HEK293 (cell line): ENCODE results near the gene CCL16.

Experiments used
- CTCF ChIA-PET: fragments of 350-600 bp; formaldehyde crosslinking; extraction: SDS; loops from one replicate; lab custom pipeline; 2021; ENCODE audit warnings: antibody characterized with exemption; lab: Yijun Ruan, JAX
- POLR2A ChIA-PET: fragments of 300-600 bp; formaldehyde crosslinking; extraction: SDS; loops from one replicate; lab custom pipeline; 2020; ENCODE audit warnings: antibody characterized with exemption, inconsistent platforms; lab: Yijun Ruan, JAX
- H3K27ac ChIP-seq: fragments of 200-500 bp; sonication (Bioruptor generic); 2 replicates; pipeline ENCODE4 v1.5.1; 2014; ENCODE audit warnings: low read depth, low read length, control low read depth, inconsistent platforms; ENCODE audit errors: extremely low read depth
- H3K36me3 ChIP-seq, 2 experiments: fragments of 200-500 bp in 1 of 2; sonication (Bioruptor generic) in 1 of 2; 1 replicate in 1 of 2; 2 replicates in 1 of 2; pipeline ENCODE4 v1.5.1; 2014 to 2017; ENCODE audit warnings: inconsistent platforms in 2 of 2, low read length in 2 of 2; ENCODE audit not compliant: control insufficient read depth in 2 of 2, insufficient read depth in 1 of 2
- H3K4me1 ChIP-seq: fragments of 200-500 bp; sonication (Bioruptor generic); 2 replicates; pipeline ENCODE4 v1.5.1; 2014; ENCODE audit warnings: mild to moderate bottlenecking, low read length, inconsistent platforms; ENCODE audit not compliant: control insufficient read depth, insufficient read depth
- H3K4me3 ChIP-seq: 2 replicates; pipeline ENCODE4 v1.5.1; 2011; ENCODE audit warnings: low read depth, mild to moderate bottlenecking, control low read depth, low read length, moderate library complexity
- H3K9me3 ChIP-seq: fragments of 200-500 bp; sonication (Bioruptor generic); 2 replicates; pipeline ENCODE4 v1.5.1; 2014; ENCODE audit warnings: low read depth, low read length, inconsistent platforms; ENCODE audit not compliant: control insufficient read depth, insufficient read depth
- BCL6B ChIP-seq: fragments of 450-650 bp; formaldehyde crosslinking; IDR thresholded peaks from 2 replicates; pipeline ENCODE4 v1.5.1; 2017; ENCODE audit warnings: missing biosample characterization, missing genetic modification characterization
- GLI2 ChIP-seq: fragments of 450-650 bp; formaldehyde crosslinking; IDR thresholded peaks from 2 replicates; pipeline ENCODE4; 2017; ENCODE audit warnings: missing biosample characterization, missing genetic modification characterization, low read depth, borderline replicate concordance
- PBX3 ChIP-seq: sonication (generic); formaldehyde crosslinking; IDR thresholded peaks from 2 replicates; pipeline ENCODE4 v1.8.1; 2022; ENCODE audit warnings: mild to moderate bottlenecking, moderate library complexity, missing genetic modification reagents
- SCRT1 ChIP-seq: fragments of 450-650 bp; formaldehyde crosslinking; IDR thresholded peaks from 2 replicates; pipeline ENCODE4 v1.5.1; 2016; ENCODE audit warnings: missing biosample characterization, missing genetic modification characterization, borderline replicate concordance
- SP2 ChIP-seq: fragments of 450-650 bp; formaldehyde crosslinking; IDR thresholded peaks from 2 replicates; pipeline ENCODE4 v1.5.1; 2016; ENCODE audit warnings: missing biosample characterization, missing genetic modification characterization
- YY2 ChIP-seq: fragments of 450-650 bp; formaldehyde crosslinking; IDR thresholded peaks from 2 replicates; pipeline ENCODE4 v1.5.1; 2016; ENCODE audit warnings: missing biosample characterization, missing genetic modification characterization
- ZFHX2 ChIP-seq: fragments of 450-650 bp; formaldehyde crosslinking; conservative IDR thresholded peaks from 2 replicates; pipeline ENCODE4 v1.5.1; 2016; ENCODE audit warnings: missing biosample characterization, missing genetic modification characterization
- ZNF280D ChIP-seq: fragments of 450-650 bp; formaldehyde crosslinking; IDR thresholded peaks from 2 replicates; pipeline ENCODE4 v1.5.1; 2016; ENCODE audit warnings: missing biosample characterization, missing genetic modification characterization
- ZNF302 ChIP-seq: fragments of 450-650 bp; formaldehyde crosslinking; IDR thresholded peaks from 2 replicates; pipeline ENCODE4 v1.5.1; 2016; ENCODE audit warnings: missing biosample characterization, missing genetic modification characterization, low read depth
- ZNF324 ChIP-seq: fragments of 450-650 bp; formaldehyde crosslinking; IDR thresholded peaks from 2 replicates; pipeline ENCODE4 v1.5.1; 2016; ENCODE audit warnings: missing biosample characterization, missing genetic modification characterization
- ZNF350 ChIP-seq: fragments of 450-650 bp; formaldehyde crosslinking; IDR thresholded peaks from 2 replicates; pipeline ENCODE4 v1.5.0; 2017; ENCODE audit warnings: missing biosample characterization, mild to moderate bottlenecking, missing genetic modification characterization
- ZNF391 ChIP-seq: fragments of 450-650 bp; formaldehyde crosslinking; IDR thresholded peaks from 2 replicates; pipeline ENCODE4 v1.5.1; 2016; ENCODE audit warnings: low read depth, missing biosample characterization, missing genetic modification characterization, borderline replicate concordance
- ZNF658 ChIP-seq: fragments of 450-650 bp; formaldehyde crosslinking; IDR thresholded peaks from 2 replicates; pipeline ENCODE4; 2016; ENCODE audit warnings: missing biosample characterization, missing genetic modification characterization
- ZNF837 ChIP-seq: fragments of 450-650 bp; formaldehyde crosslinking; IDR thresholded peaks from 2 replicates; pipeline ENCODE4 v1.5.1; 2016; ENCODE audit warnings: missing biosample characterization, missing genetic modification characterization

The CCL16 gene

GRCh38 chr17:35934760-35935159 lies 46.5 kb downstream of the CCL16 start:
- H3K27ac ChIP-seq = no peak overlapping the region
- no peaks in the 10 kb centered on the region for H3K36me3 ChIP-seq
- TF ChIP-seq ZFHX2 (tag by site-specific recombination) = no peak
- no peak for TF ChIP-seq BCL6B
- no peak for TF ChIP-seq PBX3
- TF ChIP-seq ZNF658 (tag by site-specific recombination) = no peak
- no peak for TF ChIP-seq YY2 (tag by site-specific recombination)
- TF ChIP-seq ZNF324 (tag by site-specific recombination) = no peak
- TF ChIP-seq ZNF837 (tag by site-specific recombination) = no peak
- no peak for TF ChIP-seq SCRT1 (tag by site-specific recombination)
- H3K4me1 ChIP-seq = peaks cover 7% of the 10 kb centered on the region
- no peak overlapping the region for H3K4me3 ChIP-seq
- ChIA-PET CTCF (no interaction called here), POLR2A (no interaction called here)
- no peaks in the 10 kb centered on the region for H3K9me3 ChIP-seq

GRCh38 chr17:35932586-35932985 lies 48.7 kb downstream of the CCL16 start:
- TF ChIP-seq ZNF302 = no peak
- TF ChIP-seq ZNF350 = no peak
- TF ChIP-seq ZNF391 (tag by site-specific recombination) = no peak
- TF ChIP-seq GLI2 (tag by site-specific recombination) = no peak
- ChIA-PET CTCF (no interaction called here), POLR2A (interaction anchor here (1.2 to 2.6 kb wide), 2 partner anchors 123 to 669 kb away, joined by 3 to 14 read pairs; partner anchors contain the start of genes MRM1 and TAF15)
- peaks cover 7% of the 10 kb centered on the region for H3K4me1 ChIP-seq
- H3K27ac ChIP-seq = no peak overlapping the region
- no peak overlapping the region for H3K4me3 ChIP-seq
- peaks cover 0 to 5% of the 10 kb centered on the region in 2 experiments; a peak in 1 of 3 replicates for H3K36me3 ChIP-seq
- H3K9me3 ChIP-seq = no peaks in the 10 kb centered on the region

GRCh38 chr17:35931794-35932425 lies 49.4 kb downstream of the CCL16 start:
- Histone ChIP-seq H3K27ac (no peak overlapping the region), H3K4me3 (no peak overlapping the region), H3K4me1 (peaks cover 7% of the 10 kb centered on the region), H3K36me3 (peaks cover 0 to 5% of the 10 kb centered on the region in 2 experiments; a peak in 1 of 3 replicates), H3K9me3 (no peaks in the 10 kb centered on the region)
- ChIA-PET POLR2A (interaction anchor here (0.5 to 2.6 kb wide), 6 partner anchors 10 to 670 kb away, joined by 3 to 14 read pairs (median 3); partner anchors contain the start of genes MRM1 and TAF15), CTCF (interaction anchor here (1.0 to 1.6 kb wide), 5 partner anchors 11 to 217 kb away, joined by 5 to 12 read pairs (median 6); partner anchors contain the start of gene LYZL6)
- TF ChIP-seq ZNF280D (tag by site-specific recombination) (no peak), SP2 (tag by site-specific recombination) (0 out of 2 replicates have a peak, but pooled peaks have one; percentile 16)
